ENCODE measurements around the gene PTPRJ. TPM values are rescaled to one million over a fixed set of nuclear protein-coding genes. Genes with fewer than 3 reads are reported as not detected.

PTPRJ gene
- total RNA-seq, 1 experiment from 2014 or later, result 11.0 TPM

DNA sequence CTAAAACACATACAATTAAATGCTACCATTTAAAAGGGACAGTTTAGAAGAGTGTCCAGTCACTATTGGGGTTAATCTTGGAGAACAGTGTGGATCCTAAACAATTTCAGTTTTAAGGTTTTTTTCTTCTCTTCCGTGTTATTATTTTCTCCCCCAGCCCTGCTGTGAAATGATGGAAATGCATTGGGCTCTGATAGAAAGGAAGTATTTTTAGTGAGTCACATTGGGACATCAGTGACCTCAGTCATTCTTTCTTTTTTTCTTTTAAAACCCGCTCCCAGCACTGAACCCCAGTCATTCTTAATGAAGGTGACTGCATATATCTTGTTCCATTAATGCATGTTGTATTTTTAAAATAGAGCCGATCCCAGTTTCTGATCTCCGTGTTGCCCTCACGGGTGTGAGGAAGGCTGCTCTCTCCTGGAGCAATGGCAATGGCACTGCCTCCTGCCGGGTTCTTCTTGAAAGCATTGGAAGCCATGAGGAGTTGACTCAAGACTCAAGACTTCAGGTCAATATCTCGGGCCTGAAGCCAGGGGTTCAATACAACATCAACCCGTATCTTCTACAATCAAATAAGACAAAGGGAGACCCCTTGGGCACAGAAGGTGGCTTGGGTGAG, 143.0 kb downstream of the PTPRJ start:
- no peaks in the 10 kb centered on the region for H3K27me3 ChIP-seq (replicated peaks; ENCODE audit: control insufficient read depth, insufficient read depth, low read length)
- no peaks in the 10 kb centered on the region for H3K9me3 ChIP-seq
- intact Hi-C loops (cut with micrococcal nuclease; ENCODE audit: unreplicated experiment), result no loop called here
- Mint-ChIP-seq H3K4me3 (ENCODE audit: unreplicated experiment) (no peak overlapping the region), H3K27me3 (ENCODE audit: insufficient read depth, unreplicated experiment) (no peaks in the 10 kb centered on the region), H3K27ac (ENCODE audit: unreplicated experiment) (no peak overlapping the region), H3K36me3 (ENCODE audit: insufficient read depth, unreplicated experiment) (no peaks in the 10 kb centered on the region), H3K9me3 (ENCODE audit: unreplicated experiment) (no peaks in the 10 kb centered on the region), H3K4me1 (ENCODE audit: low read depth, unreplicated experiment) (no peaks in the 10 kb centered on the region)
- POLR2A ChIA-PET, result no interaction called here
- no peak for DNase-seq
- no peaks in the 10 kb centered on the region for H3K4me1 ChIP-seq
- H3K4me3 ChIP-seq (ENCODE audit: low read depth, low read length), result no peak overlapping the region
- CTCF ChIA-PET, result no interaction called here
- no peak for TF ChIP-seq CTCF (IDR thresholded peaks at IDR 0.05; ENCODE audit: insufficient read depth in 1 of 2, low read depth in 1 of 2, low read length in 1 of 2, severe bottlenecking in 1 of 2, unreplicated experiment in 1 of 2)
- H3K36me3 ChIP-seq (ENCODE audit: control insufficient read depth, insufficient read depth, low read length), result no peaks in the 10 kb centered on the region
- no TSS peak for BruUV-seq (replicated peaks)

DNA sequence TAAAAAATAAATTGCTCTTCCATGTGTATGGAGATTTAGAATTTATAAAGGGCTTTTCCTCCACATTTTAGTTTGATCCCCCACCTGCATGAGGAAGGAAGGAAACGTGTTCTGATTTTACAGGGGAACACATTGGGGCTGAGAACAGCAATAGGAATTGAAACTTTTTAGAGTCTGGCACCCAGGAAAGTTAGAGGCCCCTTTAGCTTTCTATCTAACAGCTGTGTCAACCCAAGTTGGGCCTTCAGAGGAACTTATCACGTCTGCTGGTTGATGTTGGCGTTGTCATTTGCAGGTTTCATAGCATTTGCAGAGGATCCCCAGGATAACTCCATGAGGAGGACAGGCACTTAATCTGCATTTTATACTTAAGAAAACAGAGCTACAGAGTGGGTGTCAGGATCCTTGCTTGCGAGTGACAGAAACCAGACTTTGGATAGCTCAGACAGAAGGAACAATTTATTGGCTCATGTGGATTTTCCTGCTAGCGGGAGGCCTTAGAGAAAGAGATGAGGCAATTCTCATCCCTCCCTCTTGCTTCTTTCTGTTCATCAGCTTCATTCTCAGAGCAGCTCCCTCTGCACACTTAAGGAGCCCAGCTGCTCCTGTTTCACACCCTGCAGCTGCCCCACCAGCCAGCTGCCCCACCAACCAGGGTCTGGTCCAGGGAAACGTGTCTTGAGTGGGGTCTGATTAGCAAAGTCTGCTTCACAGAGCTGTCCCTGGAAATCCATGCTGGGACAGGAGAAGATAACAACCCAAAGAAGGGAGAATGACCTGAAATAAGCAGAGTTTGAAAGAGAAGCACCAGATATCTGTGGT, 143.8 kb downstream of the PTPRJ start:
- Histone ChIP-seq H3K9me3 (no peaks in the 10 kb centered on the region), H3K4me3 (ENCODE audit: low read depth, low read length) (no peak overlapping the region), H3K36me3 (ENCODE audit: control insufficient read depth, insufficient read depth, low read length) (no peaks in the 10 kb centered on the region), H3K4me1 (no peaks in the 10 kb centered on the region), H3K27me3 (replicated peaks; ENCODE audit: control insufficient read depth, insufficient read depth, low read length) (no peaks in the 10 kb centered on the region)
- DNase-seq, result no peak
- BruUV-seq (replicated peaks), result no TSS peak
- ChIA-PET CTCF (no interaction called here), POLR2A (no interaction called here)
- TF ChIP-seq CTCF (IDR thresholded peaks at IDR 0.05; ENCODE audit: insufficient read depth in 1 of 2, low read depth in 1 of 2, low read length in 1 of 2, severe bottlenecking in 1 of 2, unreplicated experiment in 1 of 2), result no peak
- H3K4me1 Mint-ChIP-seq (ENCODE audit: low read depth, unreplicated experiment), result no peaks in the 10 kb centered on the region
- no peaks in the 10 kb centered on the region for H3K36me3 Mint-ChIP-seq (ENCODE audit: insufficient read depth, unreplicated experiment)
- no peaks in the 10 kb centered on the region for H3K27me3 Mint-ChIP-seq (ENCODE audit: insufficient read depth, unreplicated experiment)
- H3K4me3 Mint-ChIP-seq (ENCODE audit: unreplicated experiment), result no peak overlapping the region
- no peaks in the 10 kb centered on the region for H3K9me3 Mint-ChIP-seq (ENCODE audit: unreplicated experiment)
- no peak overlapping the region for H3K27ac Mint-ChIP-seq (ENCODE audit: unreplicated experiment)
- intact Hi-C loops (cut with micrococcal nuclease; ENCODE audit: unreplicated experiment), result no loop called here

- intact Hi-C loops (cut with micrococcal nuclease; ENCODE audit: unreplicated experiment), result no loop called here
- Histone ChIP-seq H3K36me3 (ENCODE audit: control insufficient read depth, insufficient read depth, low read length) (no peaks in the 10 kb centered on the region), H3K9me3 (no peaks in the 10 kb centered on the region), H3K4me1 (no peaks in the 10 kb centered on the region), H3K27me3 (replicated peaks; ENCODE audit: control insufficient read depth, insufficient read depth, low read length) (no peaks in the 10 kb centered on the region), H3K4me3 (ENCODE audit: low read depth, low read length) (no peak overlapping the region)
- no TSS peak for BruUV-seq (replicated peaks)
- Mint-ChIP-seq H3K27me3 (ENCODE audit: insufficient read depth, unreplicated experiment) (no peaks in the 10 kb centered on the region), H3K4me3 (ENCODE audit: unreplicated experiment) (no peak overlapping the region), H3K4me1 (ENCODE audit: low read depth, unreplicated experiment) (no peaks in the 10 kb centered on the region), H3K9me3 (ENCODE audit: unreplicated experiment) (no peaks in the 10 kb centered on the region), H3K36me3 (ENCODE audit: insufficient read depth, unreplicated experiment) (no peaks in the 10 kb centered on the region), H3K27ac (ENCODE audit: unreplicated experiment) (no peak overlapping the region)
- ChIA-PET CTCF (no interaction called here), POLR2A (no interaction called here)
- DNase-seq, result no peak
- TF ChIP-seq CTCF (IDR thresholded peaks at IDR 0.05; ENCODE audit: insufficient read depth in 1 of 2, low read depth in 1 of 2, low read length in 1 of 2, severe bottlenecking in 1 of 2, unreplicated experiment in 1 of 2), result no peak
Measured at GRCh38 chr11:48124880-48125279, 144.5 kb downstream of the PTPRJ start.

Data from Caco-2 (cell line).